DMS79 treated with DMSO at 0.1 percent for 48 hours (cell line): ENCODE data around the gene SERPINA5.
"Not testable (repeated sequence)": the region's sequence is repeated elsewhere in the genome, so short reads cannot be mapped to it uniquely, and the experiment has no call there.

Experiments used
- DNase-seq: peaks from one replicate; lab custom pipeline; 2025; lab: John Stamatoyannopoulos, UW

SERPINA5 gene

DNA sequence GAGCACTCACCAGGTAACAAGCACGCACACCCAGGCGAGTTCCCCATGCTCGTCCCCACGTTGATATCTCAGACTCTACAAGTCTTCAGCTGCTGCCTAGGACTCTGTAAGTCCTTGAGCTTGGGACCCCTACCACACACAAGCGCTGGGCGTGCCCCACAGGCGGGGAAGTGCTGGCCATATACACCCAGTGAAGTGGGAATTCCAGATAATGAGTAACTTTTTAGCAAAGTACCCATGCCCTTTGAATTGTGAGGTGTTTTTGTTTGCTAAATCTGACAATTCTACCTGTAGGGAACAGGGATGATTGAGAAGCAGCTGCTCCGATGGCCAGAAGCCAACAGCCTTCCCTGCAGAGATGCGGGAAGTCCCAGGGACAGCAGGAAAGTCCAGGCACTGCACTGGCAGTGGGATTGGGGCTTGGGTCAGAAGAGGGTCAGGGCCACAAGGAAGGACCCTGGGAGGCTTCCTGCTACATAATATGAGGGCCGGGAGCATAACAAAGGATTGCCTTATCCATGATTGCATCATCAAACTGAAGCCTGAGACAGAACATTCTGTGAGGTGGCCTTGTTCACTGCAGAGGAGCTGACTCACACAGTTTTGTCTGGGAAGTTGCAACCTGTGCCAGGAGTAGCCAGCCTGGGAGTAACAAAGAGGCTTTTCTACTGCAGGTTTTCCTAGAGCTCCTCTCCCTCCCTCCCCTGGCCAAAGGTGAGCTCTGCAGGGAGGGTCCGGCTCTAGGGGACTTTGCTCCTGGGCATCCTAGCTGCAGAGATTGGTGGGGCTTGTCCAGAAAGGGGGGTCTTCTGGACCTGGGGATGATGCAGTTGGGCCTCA is 17.8 kb downstream of the SERPINA5 start:
- no peak for DNase-seq

DNA sequence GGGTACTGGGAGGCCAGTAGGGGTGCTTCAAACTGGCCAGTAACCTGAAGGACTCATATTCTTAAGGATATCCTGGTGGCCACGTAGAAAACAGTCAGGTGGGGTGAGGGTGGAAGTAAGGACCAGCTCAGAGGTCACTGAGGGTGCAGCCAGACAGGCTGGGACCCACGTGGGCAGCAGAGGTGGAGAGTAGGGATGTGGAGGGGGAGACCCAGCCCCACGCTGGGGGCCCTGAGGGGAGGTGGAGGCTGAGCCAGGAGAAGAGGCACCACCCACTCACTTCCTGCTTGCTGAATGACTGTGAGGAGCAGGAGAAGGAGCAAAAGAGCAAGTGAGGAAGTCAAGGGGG is 18.4 kb downstream of the SERPINA5 start:
- no peak for DNase-seq

GRCh38 chr14:94600148-94600545 is 18.9 kb downstream of the SERPINA5 start:
- DNase-seq = no peak

DNA sequence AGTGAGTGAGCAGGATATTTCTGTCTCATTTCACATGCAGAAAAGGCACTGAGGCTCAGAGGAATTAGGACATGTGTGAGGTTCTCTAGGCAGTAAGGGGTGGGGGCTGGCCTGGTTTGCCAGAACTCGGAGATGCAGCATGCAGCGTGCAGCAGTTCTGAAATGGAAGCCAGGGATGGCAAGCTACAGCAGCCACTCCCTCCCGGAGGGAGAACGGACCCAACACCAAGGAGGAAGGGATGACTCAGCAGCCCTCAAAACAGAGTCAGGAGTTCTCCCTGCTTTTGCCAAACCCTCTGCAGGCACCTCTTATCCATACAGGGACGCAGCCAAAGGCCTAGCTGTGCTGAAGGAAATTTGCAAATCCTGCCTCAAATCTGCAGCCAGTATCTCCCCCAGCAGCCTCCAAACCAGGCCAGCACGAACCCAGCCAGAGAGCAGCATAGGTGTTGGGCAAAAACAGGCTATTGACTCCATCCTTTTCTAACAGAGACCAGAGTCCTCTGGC is 20.7 kb downstream of the SERPINA5 start:
- DNase-seq = no peak

GRCh38 chr14:94602722-94603121 is 21.5 kb downstream of the SERPINA5 start:
- no peak for DNase-seq

DNA sequence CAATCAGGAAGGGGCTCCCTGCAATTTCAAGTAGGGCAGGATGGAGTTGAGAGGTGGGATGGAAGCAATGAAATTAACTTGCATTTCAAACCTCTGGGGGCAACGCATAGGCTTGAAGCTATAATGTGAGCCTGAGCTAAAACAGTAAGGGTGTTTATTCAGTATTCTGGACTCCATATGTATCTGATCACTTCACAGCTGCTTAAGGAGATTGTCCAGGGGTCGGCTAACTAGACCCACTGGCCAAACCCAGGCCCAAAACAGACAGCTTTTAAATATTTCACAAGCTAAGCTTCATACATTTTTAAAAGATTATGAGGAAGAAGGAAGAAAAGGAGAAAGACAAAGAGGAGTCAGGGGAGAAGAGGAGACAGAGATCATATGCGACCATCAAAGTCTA is 24.1 kb downstream of the SERPINA5 start:
- no peak for DNase-seq

DNA sequence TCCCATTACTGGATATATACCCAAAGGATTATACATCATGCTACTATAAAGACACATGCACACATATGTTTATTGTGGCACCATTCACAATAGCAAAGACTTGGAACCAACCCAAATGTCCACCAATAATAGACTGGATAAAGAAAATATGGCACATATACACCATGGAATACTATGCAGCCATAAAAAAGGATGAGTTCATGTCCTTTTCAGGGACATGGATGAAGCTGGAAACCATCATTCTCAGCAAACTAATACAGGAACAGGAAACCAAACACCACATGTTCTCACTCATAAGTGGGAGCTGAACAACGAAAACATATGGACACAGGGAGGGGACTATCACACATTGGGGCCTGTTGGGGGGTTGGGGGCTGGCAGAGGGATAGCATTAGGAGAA is 27.7 kb downstream of the SERPINA5 start:
- DNase-seq = not testable (repeated sequence)

- no peak for DNase-seq
These were observed 30.0 kb downstream of the SERPINA5 start for GRCh38 chr14:94611179-94611578.

- DNase-seq = no peak
These were observed 30.9 kb downstream of the SERPINA5 start, which contains the start of gene SERPINA3 for GRCh38 chr14:94612174-94612573. SERPINA3 (plus strand) TSS chr14:94612391; CDS start chr14:94614442, 2,051 bp downstream.

- no peak for DNase-seq
These were observed 31.6 kb downstream of the SERPINA5 start for GRCh38 chr14:94612580-94613554.

- no peak for DNase-seq
These were observed 32.8 kb downstream of the SERPINA5 start for GRCh38 chr14:94613720-94614644.

- DNase-seq = no peak
These were observed 33.6 kb downstream of the SERPINA5 start for GRCh38 chr14:94614802-94615201.

DNA sequence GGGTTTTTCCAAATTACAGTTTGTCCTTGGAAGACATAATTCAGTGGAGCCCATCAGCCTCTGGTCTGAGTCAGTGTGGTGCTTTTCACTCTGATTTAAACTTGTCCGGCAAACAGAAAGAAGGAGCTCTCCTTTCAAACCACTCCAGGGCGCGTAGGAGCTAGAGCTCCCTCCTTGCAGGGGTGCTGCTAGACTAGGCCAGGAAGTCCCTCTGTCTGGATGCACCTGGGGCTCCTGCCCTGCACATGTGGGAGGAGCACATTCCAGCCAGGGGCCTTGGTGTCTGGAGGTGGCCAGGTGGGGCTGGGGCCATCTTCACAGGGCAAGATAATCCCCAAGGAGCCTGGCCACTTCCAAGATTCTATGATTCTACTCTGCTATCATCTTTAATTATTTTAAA is 34.0 kb downstream of the SERPINA5 start:
- no peak for DNase-seq

GRCh38 chr14:94615823-94616570 is 34.8 kb downstream of the SERPINA5 start:
- no peak for DNase-seq

GRCh38 chr14:94617366-94617941 is 36.2 kb downstream of the SERPINA5 start:
- no peak for DNase-seq

DNA sequence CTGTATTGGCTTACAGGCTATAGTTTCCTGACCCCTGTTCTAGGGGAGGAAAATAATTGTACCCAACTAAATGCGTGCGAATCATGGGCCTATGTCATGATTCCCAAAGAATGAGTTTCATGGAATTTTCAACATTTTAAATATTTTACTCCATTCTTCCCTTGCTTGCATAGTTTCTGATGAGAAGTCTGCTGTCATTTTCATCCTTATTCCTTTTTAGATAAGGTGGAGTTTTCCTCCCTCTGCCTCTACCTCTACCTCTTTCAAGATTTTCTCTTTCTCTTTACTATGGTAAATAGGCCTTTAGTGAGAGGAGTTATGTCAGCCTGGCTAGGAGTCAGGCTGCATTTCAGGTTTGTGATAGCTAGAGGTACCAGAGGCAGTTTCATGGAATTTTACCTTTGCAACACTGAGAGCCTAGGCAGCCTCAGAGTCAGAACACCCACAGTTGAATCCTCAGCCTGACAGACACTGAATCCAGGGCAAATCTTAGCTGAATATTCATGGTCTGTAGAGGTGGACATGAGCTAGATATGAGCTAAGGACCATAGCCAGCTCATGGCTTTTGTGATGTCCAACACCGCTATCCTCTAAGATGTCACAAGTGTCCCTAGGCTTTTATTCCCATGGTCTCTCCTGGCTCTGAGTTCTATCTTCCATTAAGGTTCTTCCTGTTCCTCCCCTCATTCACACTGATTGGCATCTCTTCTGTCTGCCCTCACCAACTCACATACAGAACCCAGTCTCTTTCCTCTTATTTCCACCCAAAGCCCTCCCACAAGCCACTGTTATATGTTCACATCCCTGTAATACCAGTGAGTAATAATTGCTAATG is 37.0 kb downstream of the SERPINA5 start:
- no peak for DNase-seq

GRCh38 chr14:94619297-94619696 is 38.1 kb downstream of the SERPINA5 start:
- no peak for DNase-seq

DNA sequence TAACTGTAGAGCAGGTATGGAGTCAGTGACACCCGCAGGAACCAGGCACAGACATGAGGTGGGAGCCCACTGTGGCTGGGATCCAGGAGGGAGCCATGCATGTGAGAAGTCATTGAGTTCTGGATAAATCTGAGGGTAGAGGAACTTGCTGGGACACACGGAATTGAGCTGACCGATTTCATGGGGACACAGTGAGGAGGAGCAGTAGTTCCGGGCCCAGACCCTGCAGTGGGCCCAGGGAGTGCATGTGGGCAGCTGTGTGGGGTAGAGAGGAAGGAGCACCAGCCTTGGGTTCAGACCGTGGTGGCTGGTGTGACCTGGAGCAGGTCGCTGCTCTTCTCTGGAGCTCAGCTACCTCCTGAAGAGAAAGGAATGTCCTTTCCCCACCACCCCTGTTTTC is 39.4 kb downstream of the SERPINA5 start:
- DNase-seq = no peak

GRCh38 chr14:94621358-94622134 is 40.3 kb downstream of the SERPINA5 start:
- no peak for DNase-seq
